Measurements from ENCODE around the gene NSD1.
"Not testable (repeated sequence)": the region's sequence is repeated elsewhere in the genome, so short reads cannot be mapped to it uniquely, and the experiment has no call there.

NSD1 gene

DNA sequence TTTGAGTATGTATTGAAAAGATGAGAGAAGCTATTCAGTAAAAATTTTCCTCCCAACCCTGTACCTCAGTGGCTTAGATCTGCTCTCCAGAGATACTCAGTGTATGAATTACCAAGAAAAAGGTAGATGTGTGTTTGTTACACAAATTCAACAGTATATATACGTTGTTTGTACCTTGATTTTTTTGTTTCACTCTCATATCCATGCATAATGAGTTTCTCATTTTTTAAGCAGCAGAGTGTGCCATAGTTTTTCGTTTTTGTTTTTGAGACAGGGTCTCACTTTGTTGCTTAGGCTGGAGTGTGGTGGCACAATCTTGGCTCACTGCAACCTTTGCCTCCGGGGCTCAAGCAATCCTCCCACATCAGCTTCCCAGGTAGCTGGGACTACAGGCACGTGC lies 92.2 kb downstream of the NSD1 start:
- no peak for DNase-seq (ENCODE audit: low read depth in 1 of 2, low spot score in 1 of 2)

DNA sequence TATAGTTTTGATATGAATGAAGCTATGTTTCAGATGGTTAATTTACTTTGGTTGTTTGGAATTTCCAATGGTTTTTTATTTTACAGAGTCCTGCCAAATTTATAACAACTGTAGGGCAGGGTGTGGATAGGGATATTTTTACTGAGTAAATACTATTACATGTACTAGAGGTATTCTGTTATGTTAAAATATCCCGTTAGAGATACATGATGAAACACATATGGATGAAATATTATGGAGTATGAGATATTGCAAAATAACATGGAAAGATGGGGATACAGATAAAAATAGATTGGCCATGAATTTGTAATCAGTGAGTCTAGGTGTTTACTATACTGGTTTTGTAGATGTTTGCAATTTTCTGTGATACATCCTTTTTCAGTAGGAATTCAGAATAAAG lies 93.3 kb downstream of the NSD1 start:
- no peak for DNase-seq (ENCODE audit: low read depth in 1 of 2, low spot score in 1 of 2)

DNA sequence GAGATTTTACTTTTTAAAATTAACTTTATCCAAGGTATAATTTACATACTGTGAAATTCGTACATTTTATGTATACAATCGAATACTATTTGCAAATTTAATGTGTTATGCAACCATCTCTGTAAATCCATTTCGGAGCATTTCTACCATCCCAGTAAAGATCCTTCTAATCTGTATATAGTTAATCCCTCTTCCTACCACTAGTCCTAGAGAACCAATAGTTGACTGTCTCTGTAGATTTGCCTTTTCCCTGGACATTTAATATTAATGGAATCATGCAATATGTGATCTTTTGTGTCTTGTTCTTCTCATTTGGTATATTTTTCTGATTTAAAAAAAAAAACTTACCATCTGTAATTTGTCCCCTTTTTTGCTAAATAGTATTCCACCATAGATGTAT lies 95.2 kb downstream of the NSD1 start:
- no peak for DNase-seq (ENCODE audit: low read depth in 1 of 2, low spot score in 1 of 2)

DNA sequence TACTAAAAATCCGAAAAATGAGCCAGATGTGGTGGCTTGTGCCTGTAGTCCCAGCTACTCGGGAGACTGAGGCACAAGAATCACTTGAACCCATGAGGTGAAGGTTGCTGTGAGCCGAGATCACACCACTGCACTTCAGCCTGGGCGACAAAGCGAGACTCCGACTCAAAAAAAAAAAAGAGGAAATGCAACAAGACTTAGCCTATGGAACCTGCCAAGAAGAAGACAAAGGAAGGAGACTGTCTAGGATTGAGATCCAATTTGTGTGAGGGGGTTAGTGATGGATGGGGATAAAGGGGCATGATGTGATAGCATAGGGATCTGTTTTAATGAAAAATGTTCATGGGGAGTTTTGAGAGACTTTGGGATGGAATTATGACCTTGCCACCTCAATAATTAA lies 97.1 kb downstream of the NSD1 start:
- no peak for DNase-seq (ENCODE audit: low read depth in 1 of 2, low spot score in 1 of 2)

DNA sequence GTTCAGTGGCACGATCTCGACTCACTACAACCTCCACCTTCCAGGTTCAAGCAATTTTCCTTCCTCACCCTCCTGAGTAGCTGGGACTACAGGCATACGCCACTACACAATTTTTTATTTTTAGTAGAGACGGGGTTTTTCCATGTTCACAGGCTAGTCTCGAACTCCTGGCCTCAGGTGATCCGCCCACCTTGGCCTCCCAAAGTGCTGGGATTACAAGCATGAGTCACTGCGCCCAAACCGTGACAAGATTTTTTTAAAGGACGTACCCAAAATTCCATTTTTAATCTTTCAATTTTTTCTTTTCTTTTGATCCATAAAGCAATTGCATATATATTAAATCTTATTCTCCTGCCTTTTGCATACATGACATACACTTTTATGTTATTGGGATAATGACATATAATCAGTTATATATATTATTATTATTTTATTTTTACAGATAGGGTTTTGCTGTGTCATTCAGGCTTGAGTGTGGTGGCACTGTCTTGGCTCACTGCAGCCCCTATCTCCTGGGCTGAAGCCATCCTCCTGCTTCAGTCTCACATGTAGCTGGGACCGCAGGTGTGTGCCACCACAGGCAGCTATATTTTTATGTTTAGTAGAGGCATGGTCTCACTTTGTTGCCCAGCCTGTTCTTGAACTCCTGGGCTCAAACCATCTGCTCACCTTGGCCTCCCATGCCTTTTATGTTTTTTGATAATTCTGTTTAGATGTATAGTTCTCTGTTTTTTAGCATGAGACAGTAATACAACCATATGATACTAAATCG lies 98.1 kb downstream of the NSD1 start:
- DNase-seq (ENCODE audit: low read depth in 1 of 2, low spot score in 1 of 2): no peak

DNA sequence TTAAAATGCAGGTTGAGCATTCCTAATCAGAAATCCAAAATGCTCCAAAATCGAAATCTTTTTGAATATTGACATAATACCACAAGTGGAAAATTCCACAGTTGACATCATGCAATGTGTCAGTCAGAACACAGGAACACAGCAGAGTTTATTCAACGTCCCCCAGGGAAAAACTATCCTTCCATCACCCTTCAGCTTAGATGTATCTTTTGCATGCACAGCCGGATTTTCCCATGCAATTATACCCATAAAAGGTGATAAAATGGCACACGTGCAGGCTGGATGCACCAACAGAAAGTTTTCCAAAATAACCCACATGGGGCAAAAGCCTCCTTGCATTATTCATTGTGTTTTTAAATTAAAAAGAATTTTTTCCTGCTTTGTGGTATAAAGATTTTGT lies 98.8 kb downstream of the NSD1 start:
- DNase-seq (ENCODE audit: low read depth in 1 of 2, low spot score in 1 of 2): no peak

DNA sequence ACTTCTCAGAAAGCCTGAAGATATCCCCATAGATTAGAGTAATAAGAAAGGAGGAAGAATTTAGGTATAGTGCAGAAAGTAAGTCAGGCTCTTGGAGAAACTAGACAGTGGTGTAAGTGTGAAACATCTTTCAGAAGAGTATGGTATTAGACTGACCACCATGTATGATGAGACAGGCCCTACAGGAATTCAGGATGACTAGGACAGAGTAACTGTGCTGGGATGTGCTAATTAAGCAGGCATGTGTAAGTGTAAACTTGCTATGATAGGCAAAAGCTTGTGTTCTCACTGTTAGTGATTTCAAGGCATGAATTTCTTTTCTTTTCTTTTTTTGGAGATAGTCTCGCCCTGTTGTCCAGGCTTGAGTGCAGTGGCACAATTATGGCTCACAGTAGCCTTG lies 99.2 kb downstream of the NSD1 start:
- no peak for DNase-seq (ENCODE audit: low read depth in 1 of 2, low spot score in 1 of 2)

DNA sequence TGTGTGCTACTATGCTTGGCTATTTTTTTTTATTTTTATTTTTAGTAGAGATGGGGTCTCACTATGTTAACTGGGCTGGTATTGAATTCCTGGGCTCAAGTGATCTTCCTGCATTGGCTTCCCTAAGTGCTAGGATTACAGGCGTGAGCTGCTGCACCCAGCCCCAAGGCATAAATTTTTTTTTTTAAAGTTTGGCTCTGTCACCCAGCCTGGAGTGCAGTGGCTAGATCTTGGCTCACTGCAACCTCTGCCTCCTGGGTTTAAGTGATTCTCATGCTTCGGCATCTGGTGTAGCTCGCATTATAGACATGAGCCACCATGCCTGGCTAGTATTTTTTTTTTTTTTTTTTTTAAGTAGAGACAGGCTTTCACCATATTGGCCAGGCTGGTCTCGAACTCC lies 99.6 kb downstream of the NSD1 start:
- no peak for DNase-seq (ENCODE audit: low read depth in 1 of 2, low spot score in 1 of 2)

DNA sequence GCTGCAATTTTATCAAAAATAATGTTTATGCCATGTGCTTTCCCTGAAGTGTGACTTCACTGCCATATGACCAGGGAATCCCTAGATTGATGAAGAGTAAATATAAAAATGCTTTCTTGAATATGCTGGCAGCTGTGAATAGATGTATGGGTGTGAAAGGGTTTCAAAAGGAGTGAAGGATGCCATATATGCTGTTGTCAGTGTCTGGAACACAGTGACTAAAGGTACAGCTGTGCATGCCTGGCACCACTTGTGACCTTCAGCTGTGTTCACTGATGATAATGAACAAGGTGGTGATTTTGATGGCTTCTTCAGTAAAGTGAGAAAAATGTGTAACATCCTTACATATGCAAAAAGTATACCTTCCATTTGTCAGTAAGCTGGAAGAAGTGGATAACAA lies 100.2 kb downstream of the NSD1 start:
- no peak for DNase-seq (ENCODE audit: low read depth in 1 of 2, low spot score in 1 of 2)

DNA sequence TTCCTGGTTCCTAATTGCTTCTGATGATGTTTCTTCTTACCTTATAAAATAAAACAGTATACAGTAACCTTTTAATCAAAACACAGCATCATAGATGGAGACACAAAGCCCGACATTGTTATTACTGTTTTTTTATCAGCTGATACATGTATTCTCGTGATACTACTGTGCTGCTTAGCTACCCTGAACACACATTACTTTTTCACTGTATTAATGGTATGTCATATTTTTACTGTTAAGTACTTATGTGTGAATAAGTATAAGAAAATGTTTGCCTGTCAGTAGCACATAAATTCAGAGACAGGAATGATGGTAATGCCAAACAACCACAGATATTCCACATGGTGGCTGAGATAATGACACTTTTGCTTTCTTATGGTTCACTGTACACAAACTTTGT lies 101.3 kb downstream of the NSD1 start:
- no peak for DNase-seq (ENCODE audit: low read depth in 1 of 2, low spot score in 1 of 2)

DNA sequence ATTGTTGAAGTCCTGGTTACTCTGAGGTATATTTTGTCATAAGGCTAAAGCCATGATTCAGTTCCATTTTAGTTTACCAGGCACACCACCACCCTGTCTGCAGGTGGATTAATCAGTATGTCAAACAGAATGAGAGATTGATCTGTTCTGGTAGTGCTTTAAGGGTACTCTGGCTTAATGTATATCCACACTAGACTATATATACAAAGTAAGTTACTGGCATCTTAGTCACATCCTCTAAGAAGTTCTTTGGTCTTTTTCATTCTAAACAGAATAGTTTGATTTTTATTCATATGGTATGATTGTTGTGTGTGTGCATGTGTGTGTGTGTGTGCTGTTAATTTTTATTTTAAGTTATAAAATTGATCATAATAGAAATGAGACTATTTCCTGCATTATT lies 108.2 kb downstream of the NSD1 start:
- no peak for DNase-seq (ENCODE audit: low read depth in 1 of 2, low spot score in 1 of 2)

DNA sequence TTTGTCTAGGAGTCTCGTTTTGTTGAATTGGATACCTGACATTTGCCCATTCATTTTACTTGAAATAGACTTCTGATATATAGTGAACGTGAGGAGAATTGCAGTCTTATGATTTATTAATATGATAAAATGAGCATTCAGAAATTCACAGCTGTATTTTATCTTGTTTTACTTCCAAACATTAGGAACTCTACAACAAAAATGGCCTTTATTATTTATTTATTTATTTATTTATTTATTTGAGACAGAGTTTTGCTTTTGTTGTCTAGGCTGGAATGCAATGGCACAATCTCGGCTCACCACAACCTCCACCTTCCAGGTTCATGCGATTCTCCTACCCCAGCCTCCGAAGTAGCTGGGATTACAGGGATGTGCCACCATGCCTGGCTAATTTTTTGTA lies 108.7 kb downstream of the NSD1 start:
- DNase-seq (ENCODE audit: low read depth in 1 of 2, low spot score in 1 of 2): no peak

DNA sequence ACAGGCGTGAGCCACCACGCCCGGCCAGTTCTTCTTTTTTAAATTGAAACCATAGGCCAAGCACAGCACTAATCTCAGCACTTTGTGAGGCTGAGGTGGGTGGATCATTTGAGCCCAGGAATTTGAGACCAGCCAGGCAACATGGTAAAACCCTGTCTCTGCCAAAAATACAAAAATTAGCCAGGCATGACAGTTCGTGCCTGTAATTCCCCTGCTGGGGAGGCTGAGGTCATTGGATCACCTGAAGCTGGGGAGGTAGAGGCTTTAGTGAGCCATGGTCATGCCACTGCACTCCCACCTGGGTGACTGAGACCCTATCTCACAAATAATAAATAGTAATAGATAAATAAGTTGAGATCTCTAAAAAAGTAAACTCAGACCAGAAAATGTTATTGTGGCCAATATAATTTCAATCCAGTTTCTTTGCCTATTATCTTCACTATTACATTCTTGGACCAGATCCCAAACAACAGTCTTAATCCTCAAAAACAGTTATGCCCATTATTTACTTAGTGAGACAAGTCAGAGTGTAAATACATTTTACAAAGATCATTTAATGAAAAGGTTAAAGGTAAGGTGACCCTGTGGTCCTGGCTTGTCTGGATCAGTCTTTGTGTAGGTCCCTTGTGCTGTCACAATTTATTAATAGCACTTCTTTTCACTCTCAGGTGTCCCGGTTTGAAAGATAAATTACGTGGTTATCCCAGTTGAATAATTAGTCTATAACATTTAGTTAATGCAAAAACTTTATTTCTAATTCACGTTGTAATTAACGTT lies 116.4 kb downstream of the NSD1 start:
- DNase-seq (ENCODE audit: low read depth in 1 of 2, low spot score in 1 of 2): no peak

DNA sequence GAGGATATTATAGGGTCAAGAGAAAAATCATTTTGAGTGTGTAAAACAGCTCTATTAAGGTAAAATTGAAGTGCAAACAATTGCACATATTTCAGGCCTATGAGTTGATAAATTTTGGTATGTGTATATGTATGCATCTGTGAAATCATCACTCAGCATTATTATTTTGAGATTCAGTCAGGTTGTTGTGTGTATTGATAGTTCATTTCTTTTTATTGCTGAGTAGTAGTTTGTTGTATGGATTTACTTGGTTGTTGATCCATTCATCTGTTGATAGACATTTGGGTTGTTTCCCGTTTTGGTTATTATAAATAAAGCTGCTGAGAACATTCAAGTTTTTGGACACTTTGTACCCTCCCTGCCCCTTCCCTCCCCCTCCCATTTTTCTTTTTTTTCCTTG lies 119.7 kb downstream of the NSD1 start:
- DNase-seq (ENCODE audit: low read depth in 1 of 2, low spot score in 1 of 2): no peak

DNA sequence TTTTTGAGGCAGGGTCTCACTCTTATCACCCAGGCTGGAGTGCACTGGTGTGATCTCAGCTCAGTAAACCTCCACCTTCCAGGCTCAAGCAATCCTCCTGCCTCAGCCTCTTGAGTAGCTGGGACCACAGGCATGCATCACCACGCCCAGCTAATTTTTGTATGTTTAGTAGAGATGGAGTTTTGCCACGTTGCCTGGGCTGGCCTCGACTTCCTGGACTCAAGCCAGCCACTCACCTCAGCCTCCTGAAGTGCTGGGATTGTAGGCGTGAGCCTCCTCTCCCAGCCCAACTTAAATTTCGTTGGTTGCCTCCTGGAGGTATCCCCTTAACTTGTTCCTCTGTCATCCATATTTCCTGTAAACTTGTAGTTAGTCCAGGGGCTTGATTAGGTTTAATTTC lies 122.7 kb downstream of the NSD1 start:
- no peak for DNase-seq (ENCODE audit: low read depth in 1 of 2, low spot score in 1 of 2)

DNA sequence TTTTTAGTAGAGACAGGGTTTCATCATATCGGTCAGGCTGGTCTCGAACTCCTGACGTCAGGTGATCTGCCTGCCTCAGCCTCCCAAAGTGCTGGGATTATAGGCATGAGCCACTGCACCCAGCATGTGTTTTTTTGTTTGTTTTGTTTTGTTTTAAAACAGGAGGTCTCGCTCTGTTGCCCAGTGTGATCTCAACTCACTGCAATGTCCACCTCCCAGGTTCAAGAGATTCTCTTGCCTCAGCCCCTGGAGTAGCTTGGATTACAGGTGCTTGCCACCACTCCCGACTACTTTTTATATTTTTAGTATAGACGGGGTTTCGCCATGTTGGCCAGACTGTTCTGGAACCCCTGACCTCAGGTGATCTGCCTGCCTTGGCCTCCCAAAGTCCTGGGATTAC lies 125.1 kb downstream of the NSD1 start:
- not testable (repeated sequence) for DNase-seq (ENCODE audit: low read depth in 1 of 2, low spot score in 1 of 2)

DNA sequence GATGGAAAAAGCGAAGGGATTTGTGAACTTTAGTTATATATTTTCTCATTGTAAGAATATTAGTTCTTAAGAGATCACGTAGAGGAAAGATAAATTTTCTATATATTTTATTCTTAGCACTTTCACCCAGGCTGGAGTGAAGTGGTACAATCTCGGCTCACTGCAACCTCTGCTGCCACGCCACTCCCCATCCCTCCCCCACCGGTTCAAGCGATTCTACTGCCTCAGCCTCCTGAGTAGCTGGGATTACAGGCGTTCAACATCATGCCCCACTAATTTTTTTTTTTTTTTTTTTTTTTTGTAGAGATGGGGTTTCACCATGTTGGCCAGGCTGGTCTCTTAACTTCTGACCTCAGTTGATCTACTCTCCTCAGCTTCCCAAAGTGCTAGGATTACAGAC lies 127.4 kb downstream of the NSD1 start:
- no peak for DNase-seq (ENCODE audit: low read depth in 1 of 2, low spot score in 1 of 2)

DNA sequence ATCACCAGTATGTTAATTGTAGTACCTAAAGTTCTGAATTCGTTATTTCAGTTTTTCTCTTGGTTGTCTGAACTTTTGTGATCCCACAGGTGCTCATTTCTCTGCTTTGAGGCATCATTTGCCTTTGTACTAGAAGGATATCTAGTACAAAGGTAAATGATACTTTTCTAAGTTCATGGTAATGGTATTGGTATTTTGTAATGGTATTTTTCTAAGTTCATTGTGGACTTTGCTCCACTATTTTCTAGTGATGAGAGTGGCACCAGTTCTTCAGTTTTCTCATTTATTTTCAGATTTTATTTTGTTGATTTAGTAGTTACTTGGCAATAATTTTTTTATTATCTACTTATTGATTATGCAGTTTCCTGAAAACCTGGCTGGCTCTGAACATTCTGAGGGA lies 127.9 kb downstream of the NSD1 start:
- DNase-seq (ENCODE audit: low read depth in 1 of 2, low spot score in 1 of 2): no peak

DNA sequence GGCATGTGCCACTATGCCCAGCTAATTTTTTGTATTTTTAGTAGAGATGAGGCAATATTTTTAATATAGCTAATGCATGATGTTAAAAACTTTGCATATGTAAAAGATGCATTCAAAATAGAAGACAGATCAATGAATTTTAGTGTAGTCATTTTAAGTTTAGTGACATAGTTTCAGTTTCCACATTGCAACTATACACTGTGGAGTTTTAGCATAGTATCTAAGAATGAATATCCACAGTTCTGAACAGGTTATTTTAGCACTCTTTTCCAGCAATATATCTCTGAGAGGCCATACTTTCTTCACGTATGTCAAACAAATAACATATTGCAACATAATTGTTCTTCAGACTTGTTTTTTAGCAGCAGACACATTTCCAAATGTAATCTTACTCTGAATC lies 130.6 kb downstream of the NSD1 start:
- no peak for DNase-seq (ENCODE audit: low read depth in 1 of 2, low spot score in 1 of 2)

DNA sequence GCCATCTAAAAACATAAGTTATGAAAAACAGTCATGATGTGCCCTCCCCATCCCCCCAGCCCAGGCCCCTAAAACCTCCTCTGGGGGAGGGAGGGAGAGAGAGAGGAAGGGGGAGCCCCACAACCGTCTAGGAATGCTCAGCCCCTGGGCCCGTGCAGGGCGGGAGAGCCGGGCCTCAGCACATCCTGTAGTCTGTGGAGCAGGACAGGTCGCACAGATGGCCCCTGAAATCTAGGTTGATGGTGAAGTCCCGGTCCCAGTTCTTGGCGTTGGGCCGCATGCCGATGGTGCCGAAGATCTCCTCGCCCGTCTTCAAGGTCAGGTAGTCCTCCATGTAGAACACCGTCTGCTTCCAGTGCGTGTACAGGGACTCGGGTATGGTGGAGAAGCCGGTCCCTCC lies 131.8 kb downstream of the NSD1 start:
- DNase-seq (ENCODE audit: low read depth in 1 of 2, low spot score in 1 of 2): no peak

DNA sequence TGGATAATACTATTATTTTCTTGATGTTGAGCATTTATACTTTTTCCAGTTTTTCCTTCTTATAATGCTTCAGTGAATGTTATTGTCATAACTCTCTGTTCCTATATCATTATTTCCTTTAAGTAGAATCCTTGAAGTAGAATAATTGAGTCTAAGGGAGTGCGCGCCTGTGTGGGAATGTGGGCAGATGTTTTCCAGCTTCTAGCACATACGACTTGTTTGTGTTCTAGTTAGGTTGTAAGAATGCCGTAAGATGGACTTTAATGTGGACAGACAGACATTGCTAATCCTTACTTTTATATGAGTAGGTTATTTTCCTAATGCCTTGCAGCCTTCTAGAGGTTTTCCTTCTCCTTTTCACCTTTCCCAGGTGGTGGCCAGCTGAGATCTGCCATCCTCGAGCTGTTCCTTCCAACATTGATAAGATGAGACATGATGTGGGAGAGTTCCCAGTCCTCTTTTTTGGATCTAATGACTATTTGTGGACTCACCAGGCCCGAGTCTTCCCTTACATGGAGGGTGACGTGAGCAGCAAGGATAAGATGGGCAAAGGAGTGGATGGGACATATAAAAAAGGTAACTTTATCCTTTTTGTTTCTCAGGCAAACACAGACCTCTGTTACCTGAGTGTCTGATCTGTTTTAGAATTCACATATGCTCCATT lies 135.8 kb downstream of the NSD1 start:
- DNase-seq (ENCODE audit: low read depth in 1 of 2, low spot score in 1 of 2): no peak

DNA sequence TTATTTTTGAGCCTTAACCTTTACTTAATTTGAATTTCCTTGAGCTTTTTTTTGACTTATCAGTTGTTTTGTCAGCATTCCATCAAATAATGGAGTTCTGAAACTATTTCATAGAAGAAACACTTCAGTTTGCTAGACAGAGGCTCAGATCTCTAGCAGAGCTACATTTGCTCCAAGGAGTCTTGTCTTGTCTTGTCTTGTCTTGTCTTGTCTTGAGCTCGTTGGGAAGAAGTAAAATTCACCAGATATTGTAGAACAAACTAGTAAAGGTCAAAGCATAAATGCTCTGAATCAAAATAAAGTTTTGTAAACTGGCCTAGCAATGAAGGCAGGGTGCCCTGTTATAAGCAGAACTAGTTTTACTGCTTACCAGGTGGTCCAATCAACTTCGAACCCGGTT lies 136.4 kb downstream of the NSD1 start:
- DNase-seq (ENCODE audit: low read depth in 1 of 2, low spot score in 1 of 2): no peak

Measured in stimulated activated CD4-positive, alpha-beta T cell treated with anti-CD3 and anti-CD28 coated beads, Interleukin-15, amount 100 ng/mL, for 1 hour (primary cell).